Sciatic nerve (tissue), 2 donors: ENCODE data around the gene KDM6A. TPM values are rescaled to one million over a fixed set of nuclear protein-coding genes. Genes with fewer than 3 reads are reported as not detected.
A peak's percentile ranks its signal among the peaks of the same experiment; 100 is the strongest.
"Not testable (repeated sequence)": the region's sequence is repeated elsewhere in the genome, so short reads cannot be mapped to it uniquely, and the experiment has no call there.

Experiments
- ATAC-seq: fragments of 200-7000 bp; cut with Tn5 transposase; one replicate; pipeline ENCODE4 v1.9.1; 2020; ENCODE audit warnings: mild to moderate bottlenecking, moderate library complexity
- DNase-seq: peaks from one replicate; pipeline ENCODE4 v3.0.0-alpha.2; 2020; ENCODE audit warnings: low spot score
- intact Hi-C: fragments of 100-400 bp; cut with DNase I; formaldehyde crosslinking; loops from one replicate; pipeline ENCODE4 v1.14.2; 2022
- total RNA-seq: library from RNA; stranded (reverse); fragmentation: NEBNext Ultra II Directional; extraction: Animal tissue kit (Norgen Biotek cat#: 25700); gene quantifications from one replicate; pipeline ENCODE4 v1.2.1, GENCODE V29; 2021
- donor health status: DM: no; HTN: no; CAD: no.
- donor health status: DM: no; HTN: no; CAD: no.

KDM6A gene
- total RNA-seq, 1 donor from 2014 or later: 52.8 TPM

DNA sequence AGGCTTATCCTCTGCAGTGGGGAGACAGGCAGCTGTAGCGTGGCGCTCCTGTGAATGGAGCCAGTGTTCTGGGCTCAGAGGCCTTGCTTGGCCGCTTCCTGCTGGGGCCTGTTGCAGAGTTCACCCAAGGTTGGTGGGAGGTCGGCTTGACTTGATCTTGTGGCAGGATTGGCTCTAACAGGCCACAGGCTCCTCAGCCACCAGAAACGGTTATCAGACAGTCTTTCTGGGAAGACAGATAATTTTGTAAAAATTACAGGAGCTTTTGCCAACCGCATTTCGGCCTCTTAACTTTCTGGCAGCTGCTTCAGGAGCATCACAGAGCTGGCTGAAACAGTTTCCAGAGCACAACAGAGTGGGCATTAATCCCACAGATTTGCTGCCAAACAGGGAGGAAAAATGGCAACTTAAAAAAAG, 261.3 kb downstream of the KDM6A start:
- intact Hi-C loops: no loop called here
- no peak for DNase-seq
- ATAC-seq: peak; percentile 84

DNA sequence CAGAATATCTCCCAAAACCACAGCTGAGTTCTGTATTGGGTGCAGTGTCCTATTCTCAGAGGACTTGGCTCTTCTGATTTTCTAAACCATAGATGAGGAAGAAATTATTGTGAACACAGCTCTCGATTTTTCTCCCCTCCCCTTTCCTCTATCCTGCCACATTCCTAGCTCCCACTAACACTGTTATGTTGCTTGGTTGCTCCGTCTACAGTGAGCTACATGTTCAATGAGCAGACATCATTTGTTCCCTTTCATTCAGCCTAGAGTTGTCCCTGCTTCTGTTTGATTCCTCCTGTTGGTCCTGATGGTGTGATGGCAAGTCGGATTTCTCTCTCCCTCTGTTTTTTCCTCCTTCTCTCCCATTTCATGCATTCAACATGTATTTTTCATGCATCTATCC, 261.8 kb downstream of the KDM6A start:
- peak; percentile 66 for ATAC-seq
- intact Hi-C loops: no loop called here
- DNase-seq: no peak

DNA sequence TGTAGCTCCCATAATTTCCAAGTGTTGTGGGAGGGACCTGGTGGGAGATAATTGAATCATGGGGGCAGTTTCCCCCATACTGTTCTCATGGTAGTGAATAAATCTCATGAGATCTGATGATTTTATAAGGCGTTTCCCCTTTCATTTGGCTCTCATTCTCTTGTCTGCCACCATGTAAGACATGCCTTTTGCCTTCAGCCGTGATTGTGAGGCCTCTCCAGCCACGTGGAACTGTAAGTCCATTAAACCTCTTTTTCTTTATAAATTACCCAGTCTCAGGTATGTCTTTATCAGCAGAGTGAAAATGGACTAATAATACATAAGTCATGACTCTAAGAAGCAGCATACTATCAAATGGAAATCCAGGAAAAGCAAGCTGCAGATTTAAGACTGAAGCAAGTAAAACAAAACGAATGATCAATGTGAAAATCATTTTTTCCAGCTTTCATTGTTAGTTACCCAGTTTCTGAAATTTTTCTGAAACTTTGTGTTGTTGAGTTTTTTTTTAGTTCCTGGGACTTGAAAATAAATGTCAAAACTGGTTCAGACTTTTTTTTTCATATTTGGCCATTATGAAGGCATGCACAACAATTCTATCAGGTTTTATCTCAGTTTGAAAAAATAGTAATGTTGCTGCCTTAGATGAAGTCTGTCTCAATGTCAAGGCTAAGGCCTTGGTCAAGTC, 262.5 kb downstream of the KDM6A start:
- intact Hi-C loops, ATAC-seq, DNase-seq: not testable (repeated sequence)

DNA sequence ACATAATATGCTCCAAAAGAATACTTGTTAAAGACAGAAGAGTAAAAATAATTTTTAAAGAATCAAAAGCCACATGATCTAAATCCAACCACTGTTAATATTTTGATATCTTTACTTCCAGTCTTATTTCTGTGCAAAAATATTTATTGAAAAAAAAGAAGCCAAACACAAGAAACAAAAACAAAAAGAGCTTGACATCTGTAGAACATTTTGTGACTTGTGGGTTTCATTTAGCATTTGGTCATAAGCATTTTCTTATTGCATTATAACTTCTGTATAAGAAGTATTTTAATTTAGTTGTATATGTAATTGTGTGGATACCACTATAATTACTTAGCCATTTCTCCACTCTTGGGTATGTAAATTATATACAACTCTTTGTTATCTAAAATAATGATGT, 264.5 kb downstream of the KDM6A start:
- intact Hi-C loops: no loop called here
- ATAC-seq: no peak
- no peak for DNase-seq

DNA sequence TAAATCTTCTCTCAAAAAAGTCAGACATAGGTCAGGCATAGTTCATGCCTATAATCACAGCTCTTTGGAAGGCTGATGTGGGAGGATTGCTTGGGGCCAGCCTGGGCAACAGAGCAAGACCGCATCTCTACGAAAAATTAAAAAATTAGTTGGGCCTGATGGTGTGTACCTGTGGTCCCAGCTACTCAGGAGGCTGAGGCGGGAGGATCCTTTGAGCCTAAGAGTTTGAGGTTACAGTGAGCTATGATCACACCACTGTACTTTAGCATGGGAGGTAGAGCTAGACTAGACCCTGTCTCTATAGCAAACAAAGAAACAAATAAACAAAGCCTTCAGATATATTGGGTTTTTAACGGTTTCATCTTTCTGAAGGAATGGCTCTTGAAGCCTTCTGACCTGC, 265.5 kb downstream of the KDM6A start:
- intact Hi-C loops: no loop called here
- no peak for DNase-seq
- ATAC-seq: no peak

DNA sequence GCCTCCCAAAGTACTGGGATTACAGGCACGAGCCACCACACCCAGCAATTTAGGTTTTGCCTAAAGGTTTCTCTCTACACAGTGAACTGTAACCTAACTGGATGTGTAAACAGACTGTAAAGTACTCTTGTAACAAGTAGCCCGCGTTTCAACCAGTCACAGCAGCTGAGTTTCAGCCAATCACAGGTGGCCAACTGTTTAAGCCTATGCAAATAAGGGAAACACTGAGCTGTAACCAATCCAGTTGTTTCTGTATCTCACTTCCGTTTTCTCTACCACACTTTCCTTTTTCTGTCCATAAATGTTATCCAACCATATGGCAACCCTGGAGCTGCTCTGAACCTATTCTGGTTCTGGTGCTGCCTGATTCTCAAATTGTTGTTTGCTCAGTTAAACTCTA, 267.8 kb downstream of the KDM6A start:
- no peak for DNase-seq
- intact Hi-C loops: no loop called here
- no peak for ATAC-seq

DNA sequence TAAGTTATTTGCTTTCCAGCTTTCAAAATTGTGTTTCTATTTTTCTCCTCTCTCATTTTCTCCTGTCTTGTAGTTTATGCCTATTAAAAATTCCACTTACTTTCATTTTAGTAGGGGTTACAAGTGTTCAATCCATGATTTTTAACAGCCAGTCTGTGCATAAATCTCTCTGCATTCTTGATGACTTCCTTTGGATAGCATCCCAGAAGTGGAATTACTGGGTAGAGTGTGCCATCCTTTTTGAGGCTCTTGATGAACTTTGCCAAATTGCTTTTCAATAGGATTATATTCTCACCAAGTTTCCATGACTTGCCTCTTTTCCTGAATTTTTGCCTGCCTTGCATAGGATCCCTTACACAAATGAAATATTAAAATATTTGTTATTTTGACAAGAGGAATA, 269.2 kb downstream of the KDM6A start:
- DNase-seq (no peak), ATAC-seq (no peak)
- intact Hi-C loops: no loop called here

DNA sequence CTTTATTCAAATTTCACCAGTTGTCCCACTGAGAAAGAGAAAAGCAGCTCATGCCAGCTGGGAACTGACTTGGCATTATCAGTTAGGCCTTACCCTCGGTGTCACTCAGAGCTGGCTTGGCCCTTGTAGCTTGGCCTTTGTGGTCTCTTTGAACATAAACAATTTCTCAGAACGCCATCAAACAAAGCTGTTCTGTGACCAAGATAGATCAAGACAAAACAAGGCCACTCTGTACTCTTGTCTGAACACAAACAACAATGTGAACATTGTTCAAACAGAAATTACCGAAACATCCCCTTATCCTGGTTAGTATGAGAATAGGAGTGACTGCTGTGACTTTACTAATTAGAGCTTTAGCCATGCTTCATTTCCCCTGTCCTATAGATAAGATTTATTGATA, 270.5 kb downstream of the KDM6A start:
- peak; percentile 50 for ATAC-seq
- DNase-seq: no peak
- intact Hi-C loops: no loop called here

DNA sequence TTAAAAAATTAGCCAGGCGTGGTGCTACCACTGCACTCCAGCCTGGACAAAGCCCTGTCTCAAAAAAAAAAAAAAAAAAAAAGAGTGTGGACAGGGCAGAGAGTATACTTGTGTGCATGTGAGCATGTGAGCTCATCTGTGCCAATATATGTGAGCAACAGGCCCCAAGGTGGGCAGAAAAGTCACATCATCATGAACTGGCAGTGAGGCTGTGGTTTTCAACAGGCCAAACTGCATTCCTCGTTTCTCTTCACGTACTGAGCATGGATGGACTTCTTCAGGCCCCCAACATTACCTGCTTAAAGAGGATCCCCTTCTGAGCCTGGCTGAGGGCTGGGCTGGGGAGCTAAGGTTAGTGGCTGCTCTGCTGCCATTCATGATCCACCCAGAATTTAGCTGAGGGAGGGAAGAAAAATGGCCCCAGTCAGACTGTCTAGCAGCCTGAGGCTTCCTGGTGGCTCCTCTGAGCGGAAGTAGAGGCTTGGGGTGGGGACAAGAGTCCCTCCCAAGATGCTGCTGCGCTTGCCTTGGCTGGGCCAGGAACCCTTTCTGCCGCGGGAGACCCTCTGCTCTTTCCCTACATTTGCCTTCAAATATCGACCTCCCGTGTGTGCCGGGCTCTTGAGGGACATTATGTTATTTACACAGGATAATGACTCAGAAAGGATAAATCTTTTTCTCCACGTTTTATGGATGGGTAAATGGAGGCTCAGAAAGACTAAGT, 272.7 kb downstream of the KDM6A start:
- intact Hi-C loops: no loop called here

DNA sequence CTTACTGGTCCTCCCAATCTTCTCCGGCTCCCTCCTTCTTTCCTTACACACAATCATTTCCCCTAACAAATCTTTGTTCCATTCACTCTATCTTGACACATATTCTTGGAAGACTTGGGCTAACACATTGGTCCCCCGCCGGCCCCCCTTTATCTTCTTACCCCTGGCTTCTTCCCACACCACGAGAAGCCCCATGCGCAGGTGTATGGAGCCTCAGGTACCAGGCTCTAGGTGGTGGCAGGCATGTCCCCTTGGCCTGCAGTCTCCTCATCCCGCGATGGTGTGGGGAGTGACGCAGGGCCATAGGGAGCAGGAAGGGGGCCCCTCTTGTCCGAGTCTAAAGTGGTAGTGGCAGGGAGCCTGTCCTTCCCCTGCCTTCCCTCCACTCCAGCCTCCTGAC, 277.8 kb downstream of the KDM6A start:
- intact Hi-C loops: no loop called here
- DNase-seq: no peak
- ATAC-seq: no peak

More for the DNA sequence above, 272.7 kb downstream of the KDM6A start:
- ATAC-seq (no peak), DNase-seq (no peak)

DNA sequence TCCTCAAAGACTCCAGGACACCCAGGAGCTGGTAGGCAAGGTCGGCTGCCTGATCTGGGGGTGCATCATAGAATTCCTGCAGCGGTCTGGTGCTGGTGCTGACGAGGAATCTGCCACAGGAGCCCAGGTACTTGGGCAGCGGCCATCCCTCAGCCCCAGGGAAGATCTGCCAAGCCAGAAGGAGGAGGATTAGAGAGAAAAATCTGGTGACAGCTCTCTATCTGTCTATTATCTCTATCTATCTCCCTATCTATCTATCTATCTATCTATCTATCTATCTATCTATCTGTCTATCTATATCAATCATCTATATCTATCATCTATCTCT, 281.0 kb downstream of the KDM6A start:
- no peak for DNase-seq
- intact Hi-C loops: no loop called here
- no peak for ATAC-seq

DNA sequence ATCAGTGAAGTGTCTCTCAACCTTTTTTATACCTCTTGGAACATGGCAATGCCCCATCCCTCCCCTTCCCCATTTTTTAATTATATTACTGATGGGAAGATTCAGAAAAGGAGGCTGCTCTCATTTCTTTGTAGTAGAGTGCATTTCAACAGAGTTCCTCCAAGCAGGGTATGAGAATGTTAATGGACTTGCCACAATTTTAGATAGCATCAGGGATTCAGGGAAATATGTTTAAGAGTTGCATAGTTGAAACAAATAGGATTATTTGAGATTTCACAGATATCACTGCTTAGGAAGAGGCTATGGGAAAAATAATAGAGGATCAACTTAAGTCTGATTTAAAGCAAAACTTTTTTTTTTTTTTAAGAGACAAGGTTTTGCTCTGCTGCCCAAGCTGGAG, 281.5 kb downstream of the KDM6A start:
- intact Hi-C loops: no loop called here
- no peak for DNase-seq
- no peak for ATAC-seq

DNA sequence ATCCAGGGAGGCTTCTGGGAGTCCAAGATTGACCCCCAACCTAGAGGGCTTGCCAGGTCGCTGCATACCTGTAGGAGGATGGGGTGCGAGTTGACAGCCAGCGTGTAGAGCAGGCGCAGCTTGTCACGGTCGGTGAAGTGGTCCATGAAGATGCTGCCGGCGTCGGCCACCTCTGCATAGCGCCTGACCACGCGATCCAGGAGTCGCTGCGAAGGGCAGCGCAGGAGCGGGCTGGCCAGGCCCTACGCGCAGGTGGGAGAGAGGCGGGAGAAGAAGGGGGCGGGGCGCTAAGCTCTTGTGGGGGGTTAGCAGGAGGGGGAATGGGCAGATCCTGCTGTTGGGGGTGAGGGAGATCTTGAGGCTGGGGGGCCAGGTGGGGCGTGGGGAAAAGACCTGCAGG, 284.7 kb downstream of the KDM6A start:
- intact Hi-C loops: no loop called here
- DNase-seq (no peak), ATAC-seq (no peak)

Other genes with a start within 250 kb of the KDM6A start
- gene DUSP21, start 29.2 kb upstream of the KDM6A start, total RNA-seq: not detected